Esophagus muscularis mucosa (tissue), 3 donors: ENCODE measurements around the gene NEB.

ENCODE experiments used
- CTCF ChIP-seq, 3 experiments: fragments of 200-600 bp in 2 of 3; fragments of 450-650 bp in 1 of 3; sonication (generic) in 2 of 3; IDR thresholded peaks; one replicate each; pipeline ENCODE4 v1.5.1; 2017 to 2019; ENCODE audit warnings: antibody characterized with exemption in 3 of 3, mild to moderate bottlenecking in 2 of 3, moderate library complexity in 1 of 3
- POLR2A ChIP-seq: fragments of 450-650 bp; IDR thresholded peaks from one replicate; pipeline ENCODE4 v1.6.1; 2017; ENCODE audit warnings: antibody characterized with exemption, moderate library complexity, mild to moderate bottlenecking, low read depth
- POLR2AphosphoS5 ChIP-seq, 2 donors: sonication (generic); formaldehyde crosslinking; IDR thresholded peaks; one replicate each; pipeline ENCODE4 v1.6.1; 2017; ENCODE audit warnings: antibody characterized with exemption in 2 of 2

- no peak for TF ChIP-seq CTCF (IDR thresholded peaks at IDR 0.05)
- TF ChIP-seq POLR2AphosphoS5 (IDR thresholded peaks at IDR 0.05), result no peak
- no peak for TF ChIP-seq POLR2A
Observed at GRCh38 chr2:151627353-151627752, 106.9 kb downstream of the NEB start.
